RCC 7860 (cell line): Measurements from ENCODE around the gene DYNLT1.
A peak's percentile ranks its signal among the peaks of the same experiment; 100 is the strongest.
"Not testable (repeated sequence)": the region's sequence is repeated elsewhere in the genome, so short reads cannot be mapped to it uniquely, and the experiment has no call there.

Experiments
- DNase-seq: peaks from one replicate; pipeline ENCODE4 v3.0.0-alpha.2; 2015; ENCODE audit warnings: low spot score
- FAIRE-seq: peaks from 2 replicates; lab custom pipeline; 2012; peaks lifted over from hg19 to GRCh38; lab: Jason Lieb, UNC

DYNLT1 gene

GRCh38 chr6:158606011-158606410 lies 38.5 kb downstream of the DYNLT1 start:
- not testable (repeated sequence) for DNase-seq, FAIRE-seq

GRCh38 chr6:158605266-158605878 lies 39.2 kb downstream of the DYNLT1 start:
- DNase-seq = peak; percentile 37
- FAIRE-seq = peak; percentile 21

DNA sequence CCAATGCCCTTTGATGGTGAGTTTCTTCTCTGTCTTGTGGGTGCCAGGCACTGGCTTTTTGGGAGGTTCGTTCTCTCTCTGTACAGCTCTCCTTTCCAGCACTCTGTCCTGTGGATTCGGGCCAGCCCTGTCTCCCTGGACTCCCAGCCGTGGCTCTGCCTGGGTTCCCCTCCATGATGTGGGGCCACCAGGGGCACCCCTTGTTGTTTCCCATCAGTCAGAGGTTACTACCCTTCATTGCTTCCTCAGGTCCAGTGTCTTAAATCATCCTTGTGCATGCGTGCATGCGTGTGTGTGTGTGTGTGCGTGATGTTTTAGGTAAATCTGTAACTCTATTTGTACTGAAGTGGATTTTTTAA lies 40.5 kb downstream of the DYNLT1 start:
- DNase-seq (no peak), FAIRE-seq (no peak)

DNA sequence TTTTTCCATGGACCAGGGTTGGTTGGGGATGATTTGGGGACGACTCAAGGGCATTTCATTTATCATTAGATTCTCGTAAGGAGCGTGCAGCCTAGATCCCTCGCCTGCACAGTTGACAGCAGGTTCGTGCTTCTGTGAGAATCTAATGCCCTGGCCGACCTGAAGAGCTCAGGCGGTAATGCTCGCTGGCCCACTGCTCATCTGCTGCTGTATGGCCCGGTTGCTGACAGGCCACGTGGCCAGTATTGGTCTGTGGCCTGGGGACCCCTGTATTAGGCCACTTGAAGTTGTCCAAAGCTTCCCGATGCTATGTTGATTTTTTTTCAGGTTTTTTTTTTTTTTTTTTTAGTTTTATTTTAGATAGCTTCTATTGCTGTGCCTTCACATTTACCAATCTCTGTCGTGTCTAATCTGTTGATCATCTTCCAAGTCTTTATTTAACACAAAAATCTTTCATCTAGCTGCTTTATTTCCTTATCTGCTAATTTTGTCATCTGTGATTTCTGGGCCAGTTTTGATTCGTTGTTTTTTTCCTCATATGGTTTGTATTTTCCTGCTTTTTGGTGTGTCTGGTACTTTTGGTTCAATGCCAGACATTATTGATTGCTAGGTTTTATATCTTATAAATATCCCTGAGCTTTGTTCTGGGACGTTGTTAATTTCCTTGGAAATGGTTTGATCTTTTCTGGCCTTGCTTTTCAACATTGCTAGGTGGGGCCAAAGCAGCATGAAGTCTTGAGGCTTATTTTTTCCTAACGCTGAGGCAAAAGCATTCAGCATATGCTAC lies 41.1 kb downstream of the DYNLT1 start:
- no peak for FAIRE-seq
- no peak for DNase-seq

- DNase-seq = no peak
- no peak for FAIRE-seq
Observed at GRCh38 chr6:158599635-158600034, 44.9 kb downstream of the DYNLT1 start.

DNA sequence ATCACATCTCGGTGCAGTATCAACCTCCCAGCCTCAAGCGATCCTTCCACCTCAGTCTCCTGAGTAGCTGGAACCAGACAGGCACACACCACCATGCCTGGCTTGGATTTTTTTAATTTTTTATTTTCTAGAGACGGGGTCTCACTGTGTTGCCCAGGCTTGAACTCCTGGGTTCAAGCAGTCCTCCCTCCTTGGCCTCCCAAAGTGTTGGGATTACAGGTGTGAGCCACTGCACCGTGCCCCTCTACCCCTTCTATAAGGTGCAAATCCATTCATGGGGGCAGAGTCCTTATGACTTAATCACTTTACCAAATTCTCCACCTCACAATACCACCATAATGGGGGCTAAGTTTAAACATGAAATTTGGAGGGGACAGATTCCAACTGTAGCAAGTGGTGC lies 47.0 kb downstream of the DYNLT1 start:
- FAIRE-seq (no peak), DNase-seq (no peak)

DNA sequence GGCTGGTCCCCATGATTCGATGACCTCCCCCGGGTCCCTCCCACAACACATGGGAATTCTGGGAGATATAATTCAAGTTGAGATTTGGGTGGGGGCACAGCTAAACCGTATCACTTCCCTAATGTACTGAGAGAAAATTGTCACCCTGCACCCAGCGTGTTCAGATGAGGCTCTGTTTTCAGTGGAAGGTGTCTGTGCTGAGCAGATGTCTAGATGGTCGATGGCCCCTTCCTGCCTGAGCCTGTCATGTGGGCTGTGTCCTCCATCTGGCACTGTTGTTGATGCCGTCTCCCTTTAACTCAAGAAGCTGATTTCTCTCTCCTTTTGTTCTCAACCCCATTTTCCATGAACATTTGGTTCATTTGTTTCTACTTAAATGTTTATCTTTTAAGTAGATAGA lies 47.7 kb downstream of the DYNLT1 start:
- FAIRE-seq = no peak
- DNase-seq = no peak

GRCh38 chr6:158595223-158595622 lies 49.3 kb downstream of the DYNLT1 start:
- FAIRE-seq (no peak), DNase-seq (no peak)

DNA sequence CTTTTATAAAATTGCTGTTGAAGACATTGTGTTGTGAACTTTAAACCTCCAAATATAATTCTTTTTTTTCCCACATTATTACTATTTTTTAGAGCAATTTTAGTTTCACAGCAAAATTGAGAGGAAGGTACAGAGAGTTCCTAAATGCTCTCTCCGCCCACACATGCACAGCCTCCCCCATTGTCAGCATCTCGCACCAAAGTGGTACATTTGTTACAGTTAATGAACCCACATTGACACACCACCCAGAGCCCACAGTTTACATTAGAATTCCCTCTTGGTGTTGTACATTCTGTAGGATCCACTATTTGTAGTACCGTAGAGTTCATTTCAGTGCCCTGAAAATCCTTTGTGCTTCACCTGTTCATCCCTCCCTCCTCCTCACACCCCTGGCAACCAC lies 50.9 kb downstream of the DYNLT1 start:
- no peak for DNase-seq
- no peak for FAIRE-seq

- DNase-seq (no peak), FAIRE-seq (no peak)
Observed at GRCh38 chr6:158591810-158592209, 52.7 kb downstream of the DYNLT1 start.

DNA sequence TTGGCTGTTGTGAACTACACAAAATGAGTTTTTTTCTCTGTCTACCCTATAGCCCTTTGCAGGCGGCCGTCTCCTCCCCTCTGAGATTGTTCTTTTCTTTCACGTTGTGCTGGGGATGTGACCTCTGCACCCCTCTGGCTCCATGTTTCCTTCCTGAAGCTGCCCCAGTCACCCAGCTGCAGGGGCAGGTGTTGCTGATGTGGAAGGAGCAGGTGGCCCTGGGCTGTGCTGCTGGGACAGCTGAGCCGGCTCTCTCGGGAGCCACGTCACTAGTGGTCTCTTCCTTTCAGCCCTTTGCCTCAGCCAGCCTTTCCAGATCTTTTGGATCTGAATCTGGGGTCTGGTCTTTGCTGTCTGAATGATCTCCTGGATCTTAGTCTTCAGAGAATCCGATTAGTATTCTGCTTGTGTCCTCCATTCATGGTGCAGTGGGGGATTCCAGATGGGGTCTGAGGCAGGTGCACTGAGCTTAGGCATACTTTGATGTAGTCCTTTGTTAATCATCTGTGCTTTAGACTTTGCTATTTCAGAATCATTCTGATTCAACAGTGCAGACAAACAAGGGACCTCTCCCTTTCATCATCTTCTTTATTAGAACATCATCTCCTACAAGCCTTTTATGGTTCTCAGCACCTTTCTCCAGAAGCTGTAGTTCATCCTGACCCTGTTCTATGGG lies 53.3 kb downstream of the DYNLT1 start:
- DNase-seq = no peak
- FAIRE-seq = no peak

DNA sequence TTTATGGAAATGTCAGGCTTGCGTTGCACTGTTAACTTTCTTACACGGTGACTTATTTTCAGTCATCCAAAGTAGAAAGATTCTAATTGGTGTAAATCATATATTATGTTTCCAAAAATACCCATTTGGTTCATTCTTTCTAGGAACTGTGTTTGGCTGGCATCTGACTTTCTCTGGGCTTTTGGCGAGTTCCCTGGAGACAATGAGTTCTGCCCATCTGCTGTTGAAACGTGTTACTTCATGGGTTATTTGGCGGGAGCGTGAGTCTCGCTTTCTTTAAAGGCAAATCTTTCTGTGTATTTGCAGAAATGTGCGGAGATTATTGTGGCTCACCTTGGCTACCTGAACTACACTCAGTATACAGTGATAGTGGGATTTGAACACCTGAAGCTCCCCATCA lies 55.2 kb downstream of the DYNLT1 start:
- DNase-seq (no peak), FAIRE-seq (no peak)

DNA sequence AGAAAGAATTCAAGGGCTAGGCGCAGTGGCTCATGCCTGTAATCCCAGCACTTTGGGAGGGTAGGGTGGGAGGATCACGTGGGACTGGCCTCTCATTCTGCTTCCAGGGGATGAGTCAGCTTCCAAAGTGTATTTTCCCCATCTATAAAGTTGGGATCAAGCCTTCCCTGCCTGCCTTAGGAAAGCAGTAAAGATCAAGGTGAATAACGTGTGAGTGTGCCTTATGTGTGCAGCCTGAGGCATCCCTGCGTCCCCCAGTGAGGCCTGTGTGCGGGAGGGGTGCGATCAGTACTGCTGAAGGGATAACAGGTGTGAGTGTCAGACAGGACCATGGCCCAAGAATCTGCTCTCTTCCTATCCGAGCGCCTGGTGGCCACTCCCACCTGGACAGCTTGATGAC lies 57.9 kb downstream of the DYNLT1 start:
- FAIRE-seq = no peak

More for the DNA sequence above, 57.9 kb downstream of the DYNLT1 start:
- DNase-seq = no peak
